Amniotic epithelial cell (primary cell): ENCODE results near the gene ZNHIT6.
"Not testable (repeated sequence)": the region's sequence is repeated elsewhere in the genome, so short reads cannot be mapped to it uniquely, and the experiment has no call there.

Source experiments
- DNase-seq: peaks from one replicate; pipeline ENCODE4 v3.0.0-alpha.2; 2010; ENCODE audit warnings: low read depth

The ZNHIT6 gene, protein sequence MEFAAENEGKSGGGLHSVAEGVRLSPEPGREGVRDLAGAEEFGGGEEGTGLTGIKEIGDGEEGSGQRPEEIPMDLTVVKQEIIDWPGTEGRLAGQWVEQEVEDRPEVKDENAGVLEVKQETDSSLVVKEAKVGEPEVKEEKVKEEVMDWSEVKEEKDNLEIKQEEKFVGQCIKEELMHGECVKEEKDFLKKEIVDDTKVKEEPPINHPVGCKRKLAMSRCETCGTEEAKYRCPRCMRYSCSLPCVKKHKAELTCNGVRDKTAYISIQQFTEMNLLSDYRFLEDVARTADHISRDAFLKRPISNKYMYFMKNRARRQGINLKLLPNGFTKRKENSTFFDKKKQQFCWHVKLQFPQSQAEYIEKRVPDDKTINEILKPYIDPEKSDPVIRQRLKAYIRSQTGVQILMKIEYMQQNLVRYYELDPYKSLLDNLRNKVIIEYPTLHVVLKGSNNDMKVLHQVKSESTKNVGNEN

DNA sequence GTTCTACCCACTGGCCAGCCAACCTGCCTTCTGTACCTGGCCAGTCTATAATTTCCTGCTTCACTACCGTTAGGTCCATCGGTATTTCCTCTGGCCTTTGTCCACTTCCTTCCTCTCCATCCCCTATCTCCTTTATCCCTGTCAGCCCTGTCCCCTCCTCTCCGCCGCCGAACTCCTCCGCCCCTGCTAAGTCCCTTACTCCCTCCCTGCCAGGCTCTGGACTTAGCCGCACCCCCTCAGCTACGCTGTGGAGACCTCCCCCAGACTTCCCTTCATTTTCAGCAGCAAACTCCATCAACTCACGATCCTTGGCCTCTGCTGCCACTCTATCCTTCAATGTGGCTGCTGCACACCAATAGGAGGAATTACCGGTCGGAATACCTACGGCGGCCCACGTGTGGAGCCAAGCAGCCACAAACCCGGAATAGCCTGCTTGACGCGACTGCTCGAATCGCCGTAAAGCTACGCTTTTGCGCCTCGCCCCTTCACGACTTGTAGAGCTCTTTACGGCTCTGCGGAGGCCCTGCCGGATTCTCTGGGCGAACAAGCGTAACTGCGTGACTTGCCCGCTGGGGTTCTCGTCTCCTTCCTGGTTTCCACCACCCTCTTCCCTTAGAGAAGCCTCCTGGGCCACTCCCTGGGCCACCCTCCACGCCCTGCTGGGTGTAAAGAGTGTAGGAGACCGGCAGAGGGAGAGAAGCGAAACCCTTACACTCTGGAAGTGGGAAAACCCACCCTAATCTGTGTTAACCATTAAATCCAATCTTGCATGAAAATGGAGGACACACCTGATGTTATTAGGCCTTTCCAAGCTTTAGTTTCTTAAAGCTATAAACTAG is at the start of gene ZNHIT6:
TSS of gene ZNHIT6 (minus strand) at position 444 of the 839 bp plus-strand sequence. CDS start at position 295, 149 bp downstream.
- DNase-seq: peak; percentile 98

- DNase-seq: no peak
Measured at GRCh38 chr1:85756864-85757263, 48.6 kb upstream of the ZNHIT6 start.

- DNase-seq: no peak
Measured at GRCh38 chr1:85748120-85748519, 39.9 kb upstream of the ZNHIT6 start.

- no peak for DNase-seq
Measured at GRCh38 chr1:85746777-85747176, 38.5 kb upstream of the ZNHIT6 start.

DNA sequence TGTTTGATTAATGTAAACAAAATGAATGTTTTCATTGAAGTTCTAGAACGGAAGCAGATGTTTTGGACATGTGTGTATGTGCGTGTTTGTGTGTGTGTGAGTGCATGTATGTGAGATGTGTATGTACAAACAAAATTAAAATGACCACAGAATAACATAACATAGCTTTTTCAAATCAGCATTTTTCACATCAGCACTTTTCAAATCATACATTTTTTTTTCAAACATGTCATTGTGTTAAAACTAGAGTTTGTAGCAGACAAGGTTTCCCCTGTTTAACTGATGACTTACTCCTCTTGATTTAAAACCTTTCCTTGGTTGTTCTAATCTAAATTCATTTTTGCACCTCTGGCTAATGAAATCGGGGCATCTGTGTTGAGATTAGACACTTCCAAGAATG is 35.6 kb upstream of the ZNHIT6 start:
- no peak for DNase-seq

DNA sequence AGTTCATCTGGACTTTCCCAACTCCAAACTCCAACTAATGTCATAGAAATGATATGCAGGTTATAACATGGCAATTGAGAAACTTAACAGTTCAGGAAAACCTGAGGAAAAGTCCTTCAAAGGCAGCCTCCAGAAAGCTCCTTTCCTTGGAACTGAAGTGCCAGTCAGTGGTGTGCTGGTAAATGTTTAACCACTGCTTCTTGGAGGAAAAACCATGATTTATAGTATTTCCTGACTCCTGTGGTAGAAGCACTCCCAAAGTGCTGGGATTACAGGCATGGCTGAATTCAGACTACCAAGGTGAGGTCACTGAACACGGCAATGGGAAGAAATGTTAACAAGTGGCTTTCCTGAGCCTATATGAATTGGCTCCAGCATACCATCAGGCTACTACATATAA is 26.7 kb upstream of the ZNHIT6 start:
- peak; percentile 2 for DNase-seq

DNA sequence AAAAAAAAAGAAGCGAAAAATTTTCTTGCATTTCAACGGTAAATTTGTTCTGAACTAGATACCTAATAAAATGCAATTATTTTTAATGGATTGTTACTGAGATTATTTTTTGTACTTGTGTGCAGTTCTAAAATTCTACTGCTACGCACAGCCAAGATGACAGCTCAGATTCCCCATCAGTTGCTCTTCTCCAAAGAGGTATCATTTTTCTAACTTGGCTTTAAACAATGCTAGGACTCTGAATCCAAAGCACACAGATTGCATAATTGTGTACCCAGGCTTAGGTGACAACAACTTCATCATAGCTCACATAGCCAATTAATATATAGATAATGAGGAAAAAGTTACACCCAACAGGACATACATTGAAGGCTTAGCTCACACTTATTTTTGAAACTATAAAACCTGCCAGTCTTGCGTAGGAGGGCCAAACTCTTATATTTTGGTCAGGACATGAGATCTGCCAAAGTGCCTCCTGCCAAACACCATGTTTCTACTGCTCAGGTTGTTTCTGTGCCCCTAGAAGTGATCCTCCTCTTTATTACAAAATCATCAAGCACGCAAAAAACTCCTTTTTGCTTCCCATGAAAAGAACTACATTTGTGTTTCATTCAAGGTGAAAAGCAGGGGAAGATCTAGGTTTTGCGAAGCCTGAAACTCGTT is 10.6 kb upstream of the ZNHIT6 start:
- DNase-seq: no peak

GRCh38 chr1:85714418-85715114 is 6.3 kb upstream of the ZNHIT6 start:
- not testable (repeated sequence) for DNase-seq

GRCh38 chr1:85708829-85709227 is 595 bp upstream of the ZNHIT6 start:
- no peak for DNase-seq

DNA sequence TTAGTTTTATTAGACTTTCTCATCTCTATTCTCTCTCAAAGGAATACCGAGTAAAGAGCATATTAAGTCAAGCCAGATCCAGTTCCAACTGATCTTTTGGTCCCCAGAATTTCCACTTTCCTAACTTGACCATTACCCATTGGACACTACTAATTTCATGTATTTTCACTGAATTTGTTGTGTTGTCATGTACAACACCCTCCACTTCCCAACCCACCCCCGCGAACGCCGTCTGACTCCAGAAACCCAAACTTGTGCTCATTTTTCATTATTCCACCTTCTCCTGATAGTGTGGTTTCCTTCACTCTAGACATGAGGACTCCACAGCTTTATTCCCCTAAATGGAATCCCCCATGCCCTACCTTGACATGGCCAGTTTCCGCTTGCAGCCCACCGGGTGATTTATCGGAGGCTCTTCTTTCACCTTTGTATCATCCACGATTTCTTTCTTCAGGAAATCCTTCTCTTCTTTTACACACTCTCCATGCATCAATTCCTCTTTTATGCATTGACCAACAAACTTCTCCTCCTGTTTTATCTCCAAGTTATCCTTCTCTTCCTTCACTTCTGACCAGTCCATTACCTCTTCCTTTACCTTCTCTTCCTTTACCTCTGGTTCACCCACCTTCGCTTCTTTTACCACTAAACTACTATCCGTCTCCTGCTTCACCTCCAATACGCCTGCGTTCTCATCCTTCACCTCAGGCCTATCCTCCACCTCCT is 805 bp downstream of the ZNHIT6 start:
- no peak for DNase-seq

DNA sequence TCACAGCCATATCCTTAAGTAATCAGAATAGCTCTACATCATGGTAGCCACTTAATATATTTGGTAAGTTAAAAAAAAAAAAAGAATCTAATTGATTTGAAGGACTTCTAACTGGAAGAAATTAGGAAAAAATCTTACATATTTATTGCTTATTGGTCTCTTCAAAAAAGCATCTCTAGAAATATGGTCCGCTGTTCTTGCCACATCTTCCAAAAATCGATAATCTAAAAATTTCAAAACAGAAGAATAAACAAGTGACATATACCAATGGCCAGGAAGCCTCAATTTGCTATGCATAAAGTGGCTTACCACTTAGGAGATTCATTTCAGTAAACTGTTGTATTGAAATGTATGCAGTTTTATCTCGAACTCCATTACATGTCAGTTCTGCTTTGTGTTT is 2.3 kb downstream of the ZNHIT6 start:
- DNase-seq: no peak

GRCh38 chr1:85700422-85700821 is 7.8 kb downstream of the ZNHIT6 start:
- no peak for DNase-seq

DNA sequence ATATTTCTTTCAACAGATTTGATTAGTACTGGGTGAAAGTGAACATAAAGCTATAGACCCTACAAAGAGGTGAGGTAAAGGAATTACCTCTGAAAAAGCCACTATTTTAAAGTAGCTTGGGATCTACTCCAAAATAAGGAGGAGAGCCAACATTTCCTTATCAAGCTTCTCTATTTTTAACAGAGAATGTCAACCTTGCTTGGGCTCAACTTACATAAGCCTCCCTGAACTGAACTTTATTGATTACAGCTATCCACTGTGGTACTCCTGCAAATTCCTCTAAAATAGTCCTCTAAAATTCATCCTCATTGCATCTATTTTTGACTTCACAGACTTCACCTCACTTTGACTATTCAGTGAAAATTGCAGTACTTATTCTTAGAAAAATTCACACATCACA is 10.3 kb downstream of the ZNHIT6 start:
- no peak for DNase-seq

GRCh38 chr1:85692730-85693314 is 15.4 kb downstream of the ZNHIT6 start:
- peak; percentile 72 for DNase-seq

- DNase-seq: no peak
Measured at GRCh38 chr1:85689775-85690404, 18.3 kb downstream of the ZNHIT6 start.

DNA sequence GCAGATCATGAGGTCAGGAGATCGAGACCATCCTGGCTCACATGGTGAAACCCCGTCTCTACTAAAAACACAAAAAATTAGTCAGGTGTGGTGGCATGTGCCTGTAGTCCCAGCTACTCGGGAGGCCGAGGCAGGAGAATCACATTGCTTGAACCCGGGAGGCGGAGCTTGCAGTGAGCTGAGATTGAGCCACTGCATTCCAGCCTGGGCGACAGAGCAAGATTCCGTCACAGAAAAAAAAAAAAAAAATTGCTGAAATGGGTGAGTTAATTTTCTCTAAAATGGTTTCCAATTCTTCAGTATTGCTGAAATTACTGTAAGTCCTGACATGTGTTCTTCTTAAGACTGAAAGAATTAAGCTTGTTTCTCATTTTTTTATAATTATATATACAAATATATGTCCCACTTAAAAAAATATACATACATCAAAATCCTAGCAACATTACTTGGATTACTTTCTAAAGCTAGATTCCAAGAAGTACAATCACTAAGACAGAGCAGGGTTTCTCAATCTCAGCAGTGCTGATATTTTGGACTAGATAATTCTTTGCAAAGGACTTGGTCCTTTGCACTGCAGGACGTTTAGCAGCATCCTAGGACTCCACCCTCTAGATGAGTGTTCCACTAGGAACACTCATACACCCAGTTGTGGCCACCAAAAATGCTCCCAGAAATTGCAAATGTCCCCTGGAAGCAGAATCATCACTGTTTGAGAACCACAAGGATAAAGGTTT is 24.8 kb downstream of the ZNHIT6 start:
- peak; percentile 7 for DNase-seq

DNA sequence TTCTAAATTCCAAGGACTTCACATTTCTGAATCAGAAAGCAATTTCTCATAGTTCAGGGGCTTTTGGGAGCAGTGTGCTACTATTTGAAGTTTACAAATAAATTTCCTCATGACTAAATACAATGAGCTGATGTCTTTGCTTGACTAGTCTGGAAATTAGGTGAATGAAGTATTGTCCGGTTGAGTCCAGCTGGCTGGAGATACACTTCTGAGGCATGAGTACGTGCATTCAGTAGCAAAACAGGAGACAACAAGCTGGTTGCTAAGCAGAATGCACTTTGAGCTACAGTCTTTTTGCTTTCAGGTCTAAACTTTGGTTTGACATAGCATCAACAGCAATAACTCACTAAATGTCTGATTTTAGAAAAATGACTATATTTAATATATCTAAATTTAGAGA is 27.1 kb downstream of the ZNHIT6 start:
- peak; percentile 67 for DNase-seq

GRCh38 chr1:85678193-85678592 is 30.0 kb downstream of the ZNHIT6 start:
- DNase-seq: no peak

DNA sequence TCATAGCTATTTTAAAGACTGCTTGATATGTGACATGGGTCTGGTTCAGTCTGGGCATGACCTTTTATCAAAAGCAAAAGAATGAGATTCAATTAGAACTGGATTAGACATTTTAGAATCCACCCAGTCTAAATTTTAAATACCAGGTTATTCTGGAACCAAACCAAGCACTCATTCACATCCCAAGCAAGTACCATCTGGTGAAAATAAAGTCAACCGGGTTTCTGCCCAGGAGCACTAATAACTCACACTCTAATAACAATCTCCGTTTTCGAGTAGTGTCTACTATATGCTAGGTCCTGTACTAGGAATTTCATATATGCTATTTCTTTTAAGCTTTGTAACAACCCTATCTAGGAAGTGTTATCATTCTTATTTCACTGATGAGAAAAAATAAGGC is 30.6 kb downstream of the ZNHIT6 start:
- no peak for DNase-seq
